ENCODE results near the gene RNF144A. TPM values are rescaled to one million over a fixed set of nuclear protein-coding genes. Genes with fewer than 3 reads are reported as not detected.

RNF144A gene
- total and polyA plus RNA-seq, 2 experiments from 2014 or later, result 2.8 to 14.7 TPM

GRCh38 chr2:6921321-6921922 lies 4.2 kb downstream of the RNF144A start:
- Mint-ChIP-seq H3K4me1 (peaks cover 27% of the 10 kb centered on the region), H3K4me3 (no peak overlapping the region), H3K27me3 (ENCODE audit: insufficient read depth, low read depth, poor library complexity) (peaks cover 11% of the 10 kb centered on the region), H3K36me3 (ENCODE audit: low read depth) (peaks cover 4% of the 10 kb centered on the region), H3K9me3 (peaks cover 9% of the 10 kb centered on the region; the same call in 1 of the 3 replicates), H3K27ac (no peak overlapping the region; the same call in 1 of the 2 replicates)
- Histone ChIP-seq H2AFZ (no peak overlapping the region), H3K4me2 (no peak overlapping the region), H4K20me1 (replicated peaks; ENCODE audit: insufficient read depth) (no peaks in the 10 kb centered on the region; the same call in 1 of the 2 replicates), H3K79me2 (replicated peaks; ENCODE audit: insufficient read depth) (peaks cover 7% of the 10 kb centered on the region; the same call in 1 of the 2 replicates), H3F3A (replicated peaks; ENCODE audit: low read depth) (no peaks in the 10 kb centered on the region), H3K36me3 (ENCODE audit: insufficient read depth) (no peaks in the 10 kb centered on the region), H3K4me1 (ENCODE audit: insufficient read depth) (no peaks in the 10 kb centered on the region), H3K4me3 (no peak overlapping the region), H3K9me2 (ENCODE audit: insufficient read depth) (no peaks in the 10 kb centered on the region), H3K27ac (ENCODE audit: low read depth) (no peak overlapping the region), H3K27me3 (ENCODE audit: insufficient read depth) (peaks cover 21% of the 10 kb centered on the region)
- no peak for TF ChIP-seq STAT1 (IDR thresholded peaks at IDR 0.05; ENCODE audit: unreplicated experiment)
- TF ChIP-seq ZNF331 (CRISPR knock-in tag; IDR thresholded peaks at IDR 0.05; ENCODE audit: low read depth), result no peak
- TF ChIP-seq POLR2AphosphoS5 (IDR thresholded peaks at IDR 0.05; ENCODE audit: low read depth), result no peak
- no peak for TF ChIP-seq ZNF462 (CRISPR knock-in tag; IDR thresholded peaks at IDR 0.05)
- TF ChIP-seq, protein P1, sequence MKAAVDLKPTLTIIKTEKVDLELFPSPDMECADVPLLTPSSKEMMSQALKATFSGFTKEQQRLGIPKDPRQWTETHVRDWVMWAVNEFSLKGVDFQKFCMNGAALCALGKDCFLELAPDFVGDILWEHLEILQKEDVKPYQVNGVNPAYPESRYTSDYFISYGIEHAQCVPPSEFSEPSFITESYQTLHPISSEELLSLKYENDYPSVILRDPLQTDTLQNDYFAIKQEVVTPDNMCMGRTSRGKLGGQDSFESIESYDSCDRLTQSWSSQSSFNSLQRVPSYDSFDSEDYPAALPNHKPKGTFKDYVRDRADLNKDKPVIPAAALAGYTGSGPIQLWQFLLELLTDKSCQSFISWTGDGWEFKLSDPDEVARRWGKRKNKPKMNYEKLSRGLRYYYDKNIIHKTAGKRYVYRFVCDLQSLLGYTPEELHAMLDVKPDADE (IDR thresholded peaks at IDR 0.05), result no peak
- no peak for TF ChIP-seq NANOG (IDR thresholded peaks at IDR 0.05; ENCODE audit: borderline replicate concordance)
- ATAC-seq, result no peak
- DNase-seq (ENCODE audit: low spot score), result no peak
